HG03354 (cell line): ENCODE measurements around the gene PDZRN3.
"Not testable (repeated sequence)": the region's sequence is repeated elsewhere in the genome, so short reads cannot be mapped to it uniquely, and the experiment has no call there.

Experiments used
- ATAC-seq: cut with Tn5 transposase; IDR thresholded peaks from one replicate; pipeline ENCODE4 v1.9.1; 2021; ENCODE audit warnings: mild to moderate bottlenecking; ENCODE audit not compliant: unreplicated experiment, poor library complexity, severe bottlenecking

PDZRN3 gene

GRCh38 chr3:73473898-73474416 lies 150.8 kb downstream of the PDZRN3 start:
- no peak for ATAC-seq

- ATAC-seq = no peak
These were observed 151.4 kb downstream of the PDZRN3 start for GRCh38 chr3:73473181-73473897.

GRCh38 chr3:73471986-73472787 lies 152.6 kb downstream of the PDZRN3 start:
- ATAC-seq = no peak

DNA sequence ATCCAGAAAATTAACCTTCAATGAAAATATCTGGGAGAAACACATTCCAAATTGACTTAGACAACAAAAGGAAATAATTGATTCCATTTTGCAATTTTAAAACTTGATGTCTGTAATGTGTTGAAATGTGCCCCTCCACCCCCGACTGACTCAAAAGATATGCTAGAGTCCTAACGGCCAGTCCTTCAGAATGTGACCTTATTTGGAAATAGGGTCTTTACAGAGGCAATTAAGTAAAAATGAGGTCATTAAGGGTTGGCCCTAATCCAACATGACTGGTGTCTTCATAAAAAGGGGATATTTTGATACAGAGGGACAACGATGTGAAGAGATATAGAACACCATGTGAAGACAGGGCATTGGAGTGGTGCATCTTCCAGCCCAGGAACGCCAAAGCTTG lies 153.9 kb downstream of the PDZRN3 start:
- ATAC-seq = no peak

DNA sequence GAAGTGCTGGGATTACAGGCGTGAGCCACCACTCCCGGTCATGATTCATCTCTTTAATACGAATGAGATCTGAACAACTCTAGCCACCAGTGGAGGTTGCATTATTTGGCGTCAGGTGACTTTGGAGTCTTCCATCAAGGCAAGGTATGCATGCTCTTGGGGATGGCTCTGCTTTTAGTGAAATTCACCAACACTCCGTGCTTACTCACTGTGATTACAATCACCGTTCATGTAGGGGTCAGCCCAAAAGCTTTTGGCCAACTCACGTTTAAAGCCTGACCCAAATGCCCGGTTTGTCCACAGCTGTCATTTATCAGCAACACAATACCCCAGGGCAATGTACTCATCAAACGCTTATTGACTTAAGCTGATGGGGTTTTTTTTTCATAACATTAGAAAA lies 155.4 kb downstream of the PDZRN3 start:
- ATAC-seq = no peak

GRCh38 chr3:73467211-73467610 lies 157.5 kb downstream of the PDZRN3 start:
- no peak for ATAC-seq

DNA sequence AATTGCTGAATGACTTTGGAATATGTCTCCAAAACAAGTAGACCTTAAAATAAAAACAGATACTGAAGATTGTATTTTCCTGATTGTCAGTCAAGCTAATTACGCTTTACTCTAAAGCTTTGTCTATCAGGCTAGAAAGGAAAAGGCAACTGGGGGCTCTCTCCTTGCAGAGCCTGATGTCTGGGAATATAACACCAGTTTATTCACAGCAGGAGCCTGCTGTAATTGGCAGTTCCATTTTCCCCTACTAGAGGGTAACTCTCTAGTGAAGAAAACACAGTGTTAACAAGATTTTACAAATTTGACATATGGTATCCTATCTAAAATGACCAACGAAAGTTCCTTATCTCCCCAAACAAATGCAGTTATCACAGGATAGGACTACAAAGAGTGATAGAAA lies 158.8 kb downstream of the PDZRN3 start:
- ATAC-seq = no peak

DNA sequence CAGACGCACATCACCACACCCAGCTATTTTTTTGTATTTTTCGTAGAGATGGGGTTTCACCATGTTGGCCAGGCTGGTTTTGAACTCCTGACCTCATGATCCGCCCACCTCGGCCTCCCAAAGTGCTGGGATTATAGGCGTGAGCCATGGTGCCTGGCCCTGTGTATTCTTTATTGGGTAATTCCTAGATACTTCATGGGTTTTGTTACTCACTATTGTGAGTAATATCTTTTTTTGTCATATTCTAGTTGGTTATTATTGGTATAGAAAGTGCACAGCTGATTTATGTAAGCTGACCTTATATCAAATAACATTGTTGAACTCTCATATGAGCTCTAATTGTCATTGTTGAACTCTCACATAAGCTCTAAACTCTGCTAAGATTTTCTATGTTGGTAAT lies 160.6 kb downstream of the PDZRN3 start:
- ATAC-seq = not testable (repeated sequence)

DNA sequence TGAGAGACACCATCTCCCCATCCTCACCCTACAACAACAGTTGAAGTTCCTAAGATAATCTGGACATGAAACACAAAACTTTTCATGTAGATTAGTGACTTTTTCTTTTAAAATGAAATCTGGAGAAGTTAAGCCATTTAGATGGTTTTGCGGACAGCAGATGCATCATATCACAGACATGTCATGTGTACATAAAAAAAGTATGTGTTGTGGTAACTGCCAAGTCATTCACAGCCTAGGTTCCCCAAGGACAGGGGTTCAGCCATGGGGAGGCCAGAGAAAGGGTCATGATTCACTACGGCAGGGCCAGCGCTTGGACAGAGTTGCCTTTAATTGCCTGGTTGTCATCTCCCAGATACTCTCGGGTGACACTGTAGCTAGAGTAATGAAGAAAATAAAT lies 163.2 kb downstream of the PDZRN3 start:
- no peak for ATAC-seq

- ATAC-seq = no peak
These were observed 165.0 kb downstream of the PDZRN3 start for GRCh38 chr3:73459711-73460110.

DNA sequence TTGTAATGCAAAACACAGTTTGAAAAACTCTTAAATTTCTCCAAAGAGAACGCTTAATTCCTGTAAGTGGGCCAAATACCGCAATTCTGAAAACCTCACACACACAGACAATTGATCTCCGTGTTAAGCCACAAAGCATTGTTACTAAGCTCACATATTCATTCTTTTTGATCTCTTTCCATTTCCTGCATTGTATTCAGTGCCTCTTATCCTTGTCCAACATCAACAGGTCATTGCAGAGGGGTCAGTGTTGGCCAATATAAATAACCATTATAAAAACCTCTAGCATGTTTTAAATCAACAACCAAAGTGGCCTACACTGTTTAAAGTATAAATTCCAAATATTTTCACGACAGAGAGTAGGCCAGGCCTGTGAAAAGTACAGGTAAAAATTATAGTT lies 171.1 kb downstream of the PDZRN3 start:
- no peak for ATAC-seq

DNA sequence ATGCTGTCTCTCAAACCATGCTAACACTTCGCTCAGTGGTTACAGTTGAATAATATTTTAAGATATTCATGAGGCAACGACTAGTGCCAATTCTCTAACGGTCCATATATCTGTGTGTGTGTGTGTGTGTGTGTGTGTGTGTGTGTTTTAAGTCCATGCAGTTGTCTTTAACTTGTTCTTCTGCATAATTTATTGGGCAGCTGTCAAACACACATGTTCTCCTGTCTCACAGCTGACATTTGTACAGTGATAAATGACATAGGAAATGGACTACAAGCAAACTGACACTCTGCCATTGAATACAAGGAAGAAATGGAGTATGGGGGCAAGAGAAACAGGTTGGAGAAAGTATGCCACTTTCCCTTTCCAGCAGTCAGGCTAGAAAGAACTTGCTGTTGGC lies 172.0 kb downstream of the PDZRN3 start:
- ATAC-seq = no peak

DNA sequence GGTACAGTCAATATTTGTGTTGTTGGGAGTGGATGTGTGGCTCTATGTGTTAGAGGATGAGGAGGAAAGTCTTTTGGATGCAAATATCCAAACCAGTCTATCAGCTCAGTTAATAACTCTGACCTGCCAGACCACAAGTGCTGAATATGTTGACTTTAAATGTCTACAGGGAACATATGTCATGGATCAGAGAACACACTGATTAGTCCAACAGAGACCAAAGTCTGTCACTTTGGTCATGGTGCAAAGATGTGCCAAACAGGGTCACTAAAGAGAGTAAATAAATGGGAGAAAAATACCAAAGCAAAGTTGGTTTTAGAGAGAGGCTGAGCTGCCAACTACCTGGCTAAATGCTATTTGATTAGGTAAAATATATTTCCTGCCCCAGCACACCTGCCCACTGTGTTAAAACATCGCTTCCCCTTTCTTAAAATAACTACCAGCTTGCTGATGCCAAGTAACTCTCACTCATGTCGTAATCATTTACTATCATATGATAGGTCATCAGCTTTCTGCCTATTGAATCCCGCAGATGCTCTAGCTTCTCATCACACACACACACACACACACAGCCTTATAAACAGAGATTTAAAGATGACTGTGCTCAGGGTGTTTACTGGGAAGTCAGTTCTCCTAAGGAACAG lies 173.3 kb downstream of the PDZRN3 start:
- ATAC-seq = peak; percentile 45

- no peak for ATAC-seq
These were observed 175.0 kb downstream of the PDZRN3 start for GRCh38 chr3:73449774-73450173.

- ATAC-seq = peak; percentile 92
These were observed 175.9 kb downstream of the PDZRN3 start for GRCh38 chr3:73448761-73449301.

DNA sequence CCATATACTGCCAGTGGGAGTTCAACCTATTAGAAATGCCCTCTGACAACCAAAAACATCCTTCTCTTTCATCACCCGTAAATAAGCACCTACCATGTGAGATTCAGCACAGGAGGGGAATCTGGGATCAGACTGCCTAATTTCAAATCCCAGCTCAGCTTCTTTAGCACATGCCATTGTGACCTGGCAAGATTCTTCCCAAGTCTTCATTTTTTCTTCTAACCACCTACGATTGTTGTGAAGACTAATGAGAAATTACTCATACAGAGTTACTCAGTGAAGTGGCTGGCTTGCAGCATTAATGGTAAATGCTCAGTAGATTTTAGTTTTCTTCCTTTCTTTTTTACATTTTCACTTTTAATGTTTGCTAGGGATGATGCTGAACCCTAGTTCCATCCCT lies 176.7 kb downstream of the PDZRN3 start:
- no peak for ATAC-seq

DNA sequence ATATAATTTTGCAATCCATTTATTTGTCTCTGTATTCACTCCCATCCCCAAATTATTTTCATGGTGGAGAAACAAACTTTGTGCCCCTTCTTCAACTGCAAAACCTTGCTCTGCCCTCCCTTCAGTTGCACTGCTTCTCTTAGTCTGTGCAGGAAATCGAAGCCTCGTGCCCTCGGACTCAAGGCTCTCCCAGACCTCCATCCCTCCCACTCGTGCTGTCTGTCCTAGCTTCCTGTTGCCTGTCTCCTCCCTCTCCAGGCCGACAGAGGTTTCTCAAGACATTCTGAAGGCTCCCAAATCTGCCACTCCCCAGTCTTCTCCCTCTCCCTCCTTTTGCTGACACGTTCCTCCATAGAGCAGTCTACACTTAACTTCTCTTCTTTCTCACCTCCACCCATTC lies 177.6 kb downstream of the PDZRN3 start:
- ATAC-seq = no peak

- ATAC-seq = no peak
These were observed 178.2 kb downstream of the PDZRN3 start for GRCh38 chr3:73446467-73447110.

DNA sequence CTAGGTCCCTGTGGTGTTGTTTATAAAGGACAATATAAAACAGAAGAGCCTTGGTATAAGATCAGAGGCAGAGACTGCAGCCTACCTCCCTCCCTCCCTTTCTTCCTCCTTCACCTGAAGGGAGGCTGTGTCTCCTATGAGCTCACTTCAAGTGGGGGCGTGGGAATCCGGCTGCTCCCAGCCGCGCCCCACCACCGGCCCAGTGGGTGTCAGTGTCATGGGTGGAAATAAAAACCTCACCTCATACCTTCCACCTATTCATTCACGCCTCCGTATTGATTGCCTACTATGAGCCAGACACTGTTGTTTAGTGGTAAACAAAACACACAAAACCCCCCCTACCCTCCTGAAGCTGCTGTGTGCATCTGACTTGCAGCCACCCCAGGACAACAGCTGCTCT lies 181.9 kb downstream of the PDZRN3 start:
- ATAC-seq = no peak

DNA sequence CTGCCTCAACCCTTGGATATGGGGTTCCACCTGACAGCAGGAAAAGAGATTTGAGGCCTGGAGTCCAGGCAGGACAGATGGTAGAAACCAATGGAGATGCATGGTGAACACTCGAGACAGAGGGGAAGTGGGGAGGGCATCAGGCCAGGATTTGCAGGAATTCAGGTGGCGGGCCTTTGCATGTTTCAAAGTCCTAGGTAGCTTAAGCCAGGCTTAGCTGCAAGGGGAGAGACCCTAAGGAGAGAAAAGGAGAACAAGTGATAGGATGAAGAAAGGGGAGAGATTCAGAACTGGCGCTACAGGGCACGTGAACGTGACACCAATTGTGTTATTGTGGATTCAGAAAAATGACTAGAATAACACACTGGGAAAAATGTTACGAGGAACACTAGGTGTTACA lies 182.6 kb downstream of the PDZRN3 start:
- ATAC-seq = no peak
